ENCODE measurements around the gene C2orf72.

GRCh38 chr2:231036578-231037106 lies 681 bp upstream of the C2orf72 start:
- no peak for TF ChIP-seq EP300 (IDR thresholded peaks at IDR 0.05; ENCODE audit: borderline replicate concordance)
- no peak for TF ChIP-seq USF1 (IDR thresholded peaks at IDR 0.05)
- no peak for TF ChIP-seq MAX (IDR thresholded peaks at IDR 0.05)
